DOHH2 (cell line): Measurements from ENCODE around the gene NEGR1.

Source experiments
- H3F3A ChIP-seq: fragments of 200-600 bp; sonication (generic), shearing (Covaris generic); 2 replicates; pipeline ENCODE4 v1.6.0; 2016; ENCODE audit warnings: antibody characterized with exemption, mild to moderate bottlenecking; ENCODE audit not compliant: control insufficient read depth, insufficient read depth
- H3K27ac ChIP-seq: fragments of 200-600 bp; sonication (generic); 2 replicates; pipeline ENCODE4 v1.5.1; 2014; ENCODE audit warnings: low read depth, mild to moderate bottlenecking, low read length, moderate library complexity
- H3K27me3 ChIP-seq: fragments of 200-600 bp; sonication (generic); 2 replicates; pipeline ENCODE4 v1.6.1; 2014; ENCODE audit warnings: mild to moderate bottlenecking, low read length, mixed read lengths; ENCODE audit not compliant: control insufficient read depth
- H3K36me3 ChIP-seq: fragments of 200-600 bp; sonication (generic); 2 replicates; pipeline ENCODE4 v1.6.1; 2014; ENCODE audit warnings: mild to moderate bottlenecking, low read length, moderate library complexity, mixed read lengths; ENCODE audit not compliant: control insufficient read depth
- H3K4me1 ChIP-seq: fragments of 200-600 bp; sonication (generic); 2 replicates; pipeline ENCODE4 v1.6.1; 2014; ENCODE audit warnings: mild to moderate bottlenecking, low read length, mixed read lengths; ENCODE audit not compliant: control insufficient read depth
- H3K4me2 ChIP-seq: fragments of 200-600 bp; sonication (generic); 2 replicates; pipeline ENCODE4 v1.6.0; 2014; ENCODE audit warnings: mild to moderate bottlenecking, low read length, moderate library complexity
- H3K4me3 ChIP-seq: fragments of 200-600 bp; sonication (generic); 2 replicates; pipeline ENCODE4 v1.5.1; 2014; ENCODE audit warnings: mild to moderate bottlenecking, low read length, mixed read lengths
- H3K79me2 ChIP-seq: fragments of 200-600 bp; sonication (generic); 2 replicates; pipeline ENCODE4 v1.6.1; 2014; ENCODE audit warnings: mild to moderate bottlenecking, low read length, mixed read lengths; ENCODE audit not compliant: control insufficient read depth
- H3K9me2 ChIP-seq: fragments of 200-600 bp; sonication (generic); replicated peaks from 2 replicates; pipeline ENCODE4 v1.6.1; 2014; ENCODE audit warnings: mild to moderate bottlenecking, low read length, mixed read lengths; ENCODE audit not compliant: control insufficient read depth
- H3K9me3 ChIP-seq: fragments of 200-600 bp; sonication (generic); 2 replicates; pipeline ENCODE4 v1.6.1; 2014; ENCODE audit warnings: antibody characterized with exemption, low read length, mixed read lengths; ENCODE audit not compliant: control insufficient read depth, insufficient read depth
- H4K20me1 ChIP-seq: fragments of 200-600 bp; sonication (generic); 2 replicates; pipeline ENCODE4 v1.6.0; 2014; ENCODE audit warnings: low read depth, mild to moderate bottlenecking, antibody characterized with exemption, low read length, moderate library complexity; ENCODE audit not compliant: control insufficient read depth, insufficient read depth
- EZH2phosphoT487 ChIP-seq: fragments of 200-600 bp; sonication (generic); IDR thresholded peaks from 2 replicates; pipeline ENCODE4 v1.6.1; 2017; ENCODE audit warnings: borderline replicate concordance, mild to moderate bottlenecking, antibody characterized with exemption, low read length, moderate library complexity, mixed read lengths
- TF ChIP-seq, protein P1 (sequence below): fragments of 200-600 bp; sonication (generic); IDR thresholded peaks from one replicate; pipeline ENCODE4 v1.5.1; 2014; ENCODE audit warnings: antibody characterized with exemption, mild to moderate bottlenecking, low read depth, low read length; ENCODE audit not compliant: poor library complexity, severe bottlenecking

The NEGR1 gene

DNA sequence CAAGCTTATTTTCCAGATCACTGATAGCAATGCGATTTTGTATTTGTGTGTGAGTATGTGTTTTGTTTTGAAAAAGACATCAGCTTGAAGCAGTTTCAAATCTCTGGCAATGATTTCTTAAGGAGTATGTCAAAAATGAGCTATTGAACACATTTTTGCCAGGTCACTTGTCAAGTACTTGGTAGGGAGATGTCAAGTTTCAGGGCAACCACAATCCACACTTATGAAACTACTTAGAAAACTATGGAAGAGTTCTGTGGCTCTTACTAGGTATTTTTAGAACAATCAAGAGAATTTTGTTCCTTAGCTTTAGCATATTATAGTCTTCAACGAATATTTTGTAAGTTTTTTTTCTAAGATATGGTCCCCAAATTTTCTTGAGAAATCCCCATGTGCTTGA is 882.7 kb downstream of the NEGR1 start:
- TF ChIP-seq, protein P1, sequence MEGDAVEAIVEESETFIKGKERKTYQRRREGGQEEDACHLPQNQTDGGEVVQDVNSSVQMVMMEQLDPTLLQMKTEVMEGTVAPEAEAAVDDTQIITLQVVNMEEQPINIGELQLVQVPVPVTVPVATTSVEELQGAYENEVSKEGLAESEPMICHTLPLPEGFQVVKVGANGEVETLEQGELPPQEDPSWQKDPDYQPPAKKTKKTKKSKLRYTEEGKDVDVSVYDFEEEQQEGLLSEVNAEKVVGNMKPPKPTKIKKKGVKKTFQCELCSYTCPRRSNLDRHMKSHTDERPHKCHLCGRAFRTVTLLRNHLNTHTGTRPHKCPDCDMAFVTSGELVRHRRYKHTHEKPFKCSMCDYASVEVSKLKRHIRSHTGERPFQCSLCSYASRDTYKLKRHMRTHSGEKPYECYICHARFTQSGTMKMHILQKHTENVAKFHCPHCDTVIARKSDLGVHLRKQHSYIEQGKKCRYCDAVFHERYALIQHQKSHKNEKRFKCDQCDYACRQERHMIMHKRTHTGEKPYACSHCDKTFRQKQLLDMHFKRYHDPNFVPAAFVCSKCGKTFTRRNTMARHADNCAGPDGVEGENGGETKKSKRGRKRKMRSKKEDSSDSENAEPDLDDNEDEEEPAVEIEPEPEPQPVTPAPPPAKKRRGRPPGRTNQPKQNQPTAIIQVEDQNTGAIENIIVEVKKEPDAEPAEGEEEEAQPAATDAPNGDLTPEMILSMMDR, result no peak
- no peak for TF ChIP-seq EZH2phosphoT487
- no peaks in the 10 kb centered on the region for H3K9me2 ChIP-seq
- no peaks in the 10 kb centered on the region for H3K27me3 ChIP-seq
- no peaks in the 10 kb centered on the region for H3K79me2 ChIP-seq
- H3K9me3 ChIP-seq, result no peaks in the 10 kb centered on the region
- H3K27ac ChIP-seq, result no peak overlapping the region
- H3K4me1 ChIP-seq, result no peaks in the 10 kb centered on the region
- no peaks in the 10 kb centered on the region for H3F3A ChIP-seq
- no peak overlapping the region for H3K4me3 ChIP-seq
- H4K20me1 ChIP-seq, result no peaks in the 10 kb centered on the region
- H3K36me3 ChIP-seq, result no peaks in the 10 kb centered on the region
- no peak overlapping the region for H3K4me2 ChIP-seq

DNA sequence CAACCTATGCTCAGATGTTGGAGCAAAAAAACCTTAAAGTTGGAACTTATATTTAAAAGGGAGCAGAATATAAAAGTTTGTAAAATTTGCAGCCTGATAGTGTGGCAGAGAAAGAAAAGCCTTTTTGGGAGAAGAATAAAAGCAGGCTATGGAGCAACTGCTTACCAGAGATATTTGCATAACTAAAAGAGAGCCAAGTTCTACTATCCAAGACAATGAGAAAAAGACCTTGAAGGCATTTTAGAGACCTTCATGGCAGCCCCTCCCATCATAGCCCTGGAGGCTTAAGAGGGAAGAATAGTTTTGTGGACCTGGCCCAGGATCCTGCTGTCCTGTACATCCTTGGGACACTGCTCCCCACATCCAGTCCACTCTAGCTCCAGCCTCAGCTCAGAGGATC is 889.0 kb downstream of the NEGR1 start:
- Histone ChIP-seq H3K79me2 (no peaks in the 10 kb centered on the region), H3K27me3 (no peaks in the 10 kb centered on the region), H3K4me1 (no peaks in the 10 kb centered on the region), H4K20me1 (no peaks in the 10 kb centered on the region), H3F3A (no peaks in the 10 kb centered on the region), H3K27ac (no peak overlapping the region), H3K4me3 (no peak overlapping the region), H3K9me3 (no peaks in the 10 kb centered on the region), H3K4me2 (no peak overlapping the region), H3K36me3 (no peaks in the 10 kb centered on the region), H3K9me2 (no peaks in the 10 kb centered on the region)
- no peak for TF ChIP-seq EZH2phosphoT487
- TF ChIP-seq, protein P1, result no peak

DNA sequence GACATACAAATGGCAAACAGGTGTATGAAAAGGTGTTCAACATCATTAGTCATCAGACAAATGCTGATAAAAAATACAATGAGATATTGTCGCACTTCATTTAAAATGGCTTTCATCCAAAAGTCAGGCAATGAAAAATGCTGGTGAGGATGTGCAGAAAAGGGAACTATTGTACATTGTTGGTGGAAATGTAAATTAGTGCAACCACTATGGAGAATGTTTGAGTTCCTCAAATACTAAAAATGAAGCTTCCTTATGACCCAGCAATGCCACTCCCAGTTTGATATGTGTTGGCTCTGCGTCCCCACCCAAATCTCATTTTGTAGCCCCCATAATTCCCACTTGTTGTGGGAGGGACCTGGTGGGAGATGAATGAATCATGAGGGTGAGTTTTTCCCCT is 891.8 kb downstream of the NEGR1 start:
- Histone ChIP-seq H3K9me3 (no peaks in the 10 kb centered on the region), H3K79me2 (no peaks in the 10 kb centered on the region), H3K27ac (no peak overlapping the region), H3K4me1 (no peaks in the 10 kb centered on the region), H3K4me2 (no peak overlapping the region), H3K27me3 (no peaks in the 10 kb centered on the region), H3F3A (no peaks in the 10 kb centered on the region), H3K4me3 (no peak overlapping the region), H4K20me1 (no peaks in the 10 kb centered on the region), H3K9me2 (no peaks in the 10 kb centered on the region), H3K36me3 (no peaks in the 10 kb centered on the region)
- TF ChIP-seq, protein P1, result no peak
- no peak for TF ChIP-seq EZH2phosphoT487

DNA sequence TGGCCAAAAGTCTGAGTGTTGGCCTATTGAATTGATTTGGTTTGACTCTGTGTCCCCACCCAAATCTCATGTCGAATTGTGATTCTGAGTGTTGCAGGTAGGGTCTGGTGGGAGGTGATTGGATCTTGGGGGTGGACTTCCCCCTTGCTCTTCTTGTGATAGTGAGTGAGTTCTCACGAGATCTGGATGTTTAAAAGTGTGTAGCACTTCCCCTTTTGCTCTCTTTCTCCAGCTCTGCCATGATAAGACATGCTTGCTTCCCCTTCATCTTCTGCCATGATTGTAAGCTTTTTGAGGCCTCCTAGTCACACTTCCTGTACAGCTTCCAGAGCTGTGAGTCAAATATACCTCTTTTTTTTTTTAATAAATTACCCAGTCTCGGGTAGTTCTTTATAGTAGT is 904.5 kb downstream of the NEGR1 start:
- H3K36me3 ChIP-seq, result no peaks in the 10 kb centered on the region
- no peaks in the 10 kb centered on the region for H3K4me1 ChIP-seq
- no peak overlapping the region for H3K4me2 ChIP-seq
- H3K4me3 ChIP-seq, result no peak overlapping the region
- H3K9me3 ChIP-seq, result no peaks in the 10 kb centered on the region
- no peaks in the 10 kb centered on the region for H4K20me1 ChIP-seq
- no peak for TF ChIP-seq EZH2phosphoT487
- TF ChIP-seq, protein P1, result no peak
- H3F3A ChIP-seq, result no peaks in the 10 kb centered on the region
- H3K27me3 ChIP-seq, result no peaks in the 10 kb centered on the region
- no peak overlapping the region for H3K27ac ChIP-seq
- H3K9me2 ChIP-seq, result no peaks in the 10 kb centered on the region
- no peaks in the 10 kb centered on the region for H3K79me2 ChIP-seq
